NAMALWA (cell line): Measurements from ENCODE around the gene MSTN.
A peak's percentile ranks its signal among the peaks of the same experiment; 100 is the strongest.

Source experiments
- DNase-seq: peaks from one replicate; pipeline ENCODE4 v3.0.0-alpha.2; 2015; ENCODE audit warnings: low spot score

MSTN gene

DNA sequence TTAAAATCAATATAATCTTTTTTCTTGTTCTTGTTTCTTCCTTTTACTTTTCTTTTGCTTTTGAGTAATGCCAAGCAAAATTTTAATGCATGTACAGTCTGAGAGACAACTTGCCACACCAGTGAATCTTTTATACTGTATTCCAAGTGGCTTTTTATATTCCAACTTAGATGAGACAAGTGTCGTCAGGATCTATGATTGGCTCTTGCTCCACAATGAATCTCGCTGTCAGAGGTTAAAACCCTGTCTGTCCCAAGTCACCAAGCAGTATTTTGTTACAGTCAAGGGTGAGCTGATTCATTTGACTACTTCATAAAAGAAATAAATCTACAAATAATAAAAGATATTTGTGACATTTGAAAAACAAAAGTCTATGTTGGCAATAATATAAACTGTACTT, at the start of gene MSTN:
Gene MSTN, minus strand, starts transcription at position 129 of the 400 bp plus-strand sequence. CDS start 133 bp downstream, outside the sequence.
- no peak for DNase-seq

DNA sequence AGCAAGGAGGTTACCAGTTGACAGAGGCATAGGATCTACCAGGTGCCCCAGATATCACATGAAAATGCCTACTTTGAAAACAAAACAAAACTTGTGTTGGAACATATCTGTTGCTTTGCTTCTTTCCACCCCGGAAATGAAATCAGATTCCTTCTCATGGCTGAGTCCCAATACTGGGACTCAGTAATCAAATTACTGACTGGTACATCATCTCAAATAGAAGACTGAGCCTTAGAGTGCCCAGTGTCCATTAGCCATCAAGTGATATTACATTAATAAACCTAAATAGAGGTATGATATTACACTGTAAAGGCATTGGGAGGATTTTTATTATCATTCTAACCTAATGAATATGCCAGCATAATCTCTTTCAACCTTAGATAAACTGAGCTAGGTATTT, 48.6 kb upstream of the MSTN start:
- DNase-seq: no peak

DNA sequence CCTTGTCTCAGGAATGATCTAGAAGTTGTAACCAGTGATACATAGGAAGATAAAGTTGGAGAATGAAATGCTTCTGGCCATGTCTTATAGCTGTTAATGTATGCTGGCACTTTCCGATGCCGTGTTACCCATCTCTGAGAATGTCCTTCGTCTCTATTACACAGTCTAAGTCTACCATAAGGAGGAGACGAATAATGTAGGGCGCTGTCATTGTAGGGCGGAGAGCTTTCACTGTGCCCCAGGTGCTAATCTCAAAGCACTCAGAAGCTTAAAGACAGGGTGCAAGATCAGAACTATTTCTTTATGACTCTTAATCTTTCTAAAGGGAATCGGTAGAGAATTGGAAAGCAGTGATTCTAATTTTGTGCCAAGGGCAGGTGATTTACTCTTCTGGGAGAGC, 48.2 kb upstream of the MSTN start:
- no peak for DNase-seq

DNA sequence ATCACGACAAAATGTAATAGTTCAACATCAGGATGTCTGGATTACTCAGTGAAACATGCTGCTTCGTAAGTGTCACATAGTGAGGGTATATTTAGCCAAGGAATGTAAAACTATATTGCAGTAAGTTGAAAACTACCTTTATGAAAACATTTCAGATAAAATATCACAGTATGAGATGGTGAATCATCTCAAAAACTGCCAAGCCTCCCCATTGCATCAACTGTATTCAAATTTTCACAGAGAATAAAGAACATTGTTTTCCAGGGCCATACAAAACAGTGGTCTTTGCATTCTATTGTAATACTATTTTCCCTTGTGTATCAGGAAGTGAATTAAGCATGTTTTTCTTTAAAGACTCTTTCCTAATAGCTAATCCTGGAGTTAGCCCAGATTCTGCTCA, 47.6 kb upstream of the MSTN start:
- DNase-seq: no peak

DNA sequence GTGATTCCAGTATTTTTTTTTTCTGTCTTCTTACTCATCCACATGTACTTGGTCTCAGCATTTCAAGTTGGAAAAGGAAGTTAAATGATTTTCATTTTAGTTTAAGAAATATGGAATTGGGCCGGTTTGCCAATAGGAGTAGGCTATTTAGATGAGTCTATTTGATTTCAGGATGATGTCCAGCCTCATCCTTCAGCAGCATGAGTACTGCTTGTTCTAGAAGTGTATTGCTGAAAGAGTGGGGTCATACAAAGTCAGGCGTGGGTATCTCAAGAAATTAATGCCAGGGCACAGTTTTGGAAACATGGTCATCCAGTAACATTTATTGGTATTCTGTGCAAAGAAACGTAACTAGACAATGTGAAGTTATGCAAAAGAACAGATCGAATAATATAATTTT, 44.9 kb upstream of the MSTN start:
- no peak for DNase-seq

DNA sequence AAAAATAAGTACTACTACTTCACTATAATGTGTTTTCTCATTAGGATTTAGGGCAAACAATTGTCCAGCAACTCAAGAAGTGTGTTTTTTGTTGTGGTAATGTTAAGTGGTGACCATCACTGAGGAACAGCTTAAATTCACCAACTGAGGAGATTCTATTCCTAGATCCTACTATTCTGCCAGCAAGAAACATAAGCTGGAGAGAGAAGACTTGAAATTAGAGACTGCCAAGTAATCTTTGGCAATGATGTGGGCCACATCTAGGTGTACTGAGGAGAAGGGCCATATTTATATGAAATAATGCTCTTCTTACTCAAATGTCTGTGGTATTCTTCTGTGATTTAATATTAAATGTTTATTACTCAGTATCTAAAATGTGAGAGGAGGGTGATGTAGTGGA, 44.3 kb upstream of the MSTN start:
- DNase-seq: no peak

DNA sequence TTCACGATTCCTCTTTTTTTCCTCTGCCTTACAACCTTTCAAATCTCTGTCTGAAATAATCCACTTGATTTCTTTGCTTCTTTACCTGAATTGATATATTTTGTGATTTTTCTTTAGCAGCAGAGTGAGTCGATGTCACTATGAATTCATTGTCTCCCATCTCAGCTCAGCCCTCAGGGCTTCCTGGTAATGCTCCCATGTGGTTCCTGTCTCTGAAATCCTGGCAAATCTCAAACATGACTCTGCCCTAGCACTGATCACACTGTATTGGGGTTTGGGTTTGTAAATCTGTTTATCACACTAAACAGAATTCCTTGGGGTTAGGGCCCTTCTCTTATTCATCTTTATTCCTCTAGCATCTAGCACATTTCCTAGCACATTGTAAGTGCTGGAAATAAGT, 43.0 kb upstream of the MSTN start:
- DNase-seq: no peak

DNA sequence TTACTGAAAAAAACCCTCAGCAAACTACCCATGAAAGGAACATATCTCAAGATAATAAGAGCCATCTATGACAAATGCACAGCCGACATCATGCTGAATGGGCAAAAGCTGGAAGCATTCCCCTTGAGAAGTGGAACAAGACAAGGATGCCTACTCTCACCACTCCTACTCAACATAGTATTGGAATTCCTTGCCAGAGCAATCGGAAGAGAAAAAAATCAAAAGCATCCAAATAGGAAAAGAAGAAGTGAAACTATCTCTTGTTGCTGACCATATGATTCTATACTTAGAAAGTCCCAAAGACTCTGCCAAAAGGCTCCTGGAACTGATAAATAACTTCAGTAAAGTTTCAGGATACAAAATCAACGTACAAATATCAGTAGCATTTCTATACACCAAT, 40.6 kb upstream of the MSTN start:
- DNase-seq: no peak

DNA sequence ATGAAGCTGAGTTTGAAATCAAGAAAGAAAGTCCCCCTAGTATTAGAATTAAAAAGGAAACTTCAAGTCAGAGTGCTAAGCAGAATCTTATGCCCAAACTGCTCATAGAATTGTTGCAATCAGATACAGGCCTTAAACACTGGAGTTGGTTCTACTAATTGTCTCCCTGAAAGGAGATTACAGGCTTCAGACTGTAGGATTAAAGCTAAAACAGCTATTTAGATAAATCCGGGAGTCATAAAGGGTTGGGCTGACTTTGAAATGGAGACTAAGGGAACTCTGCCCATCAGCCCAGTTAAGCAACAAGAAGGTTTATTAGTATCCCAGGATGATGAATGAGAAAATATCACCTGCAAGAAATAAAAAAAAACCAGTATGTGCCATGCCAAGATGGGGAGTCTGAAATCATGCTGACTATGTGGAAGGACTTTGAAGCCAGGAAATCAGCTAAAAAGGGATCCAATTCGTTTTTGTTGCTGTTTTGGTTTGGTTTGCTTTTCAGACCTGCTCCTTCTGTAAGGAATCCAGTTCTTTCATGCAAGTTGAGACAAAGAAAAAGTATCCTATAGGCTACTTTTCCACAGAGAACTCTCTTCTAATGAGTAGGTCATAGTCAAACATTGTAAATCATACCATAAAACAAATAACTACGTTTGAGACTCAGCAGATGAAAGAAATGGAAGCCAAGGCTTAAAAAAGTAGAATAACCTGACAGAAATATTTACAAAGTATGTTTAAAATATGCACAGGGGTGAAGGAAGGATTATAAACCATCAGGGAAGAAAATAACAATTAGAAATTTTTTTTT, 37.6 kb upstream of the MSTN start:
- no peak for DNase-seq

DNA sequence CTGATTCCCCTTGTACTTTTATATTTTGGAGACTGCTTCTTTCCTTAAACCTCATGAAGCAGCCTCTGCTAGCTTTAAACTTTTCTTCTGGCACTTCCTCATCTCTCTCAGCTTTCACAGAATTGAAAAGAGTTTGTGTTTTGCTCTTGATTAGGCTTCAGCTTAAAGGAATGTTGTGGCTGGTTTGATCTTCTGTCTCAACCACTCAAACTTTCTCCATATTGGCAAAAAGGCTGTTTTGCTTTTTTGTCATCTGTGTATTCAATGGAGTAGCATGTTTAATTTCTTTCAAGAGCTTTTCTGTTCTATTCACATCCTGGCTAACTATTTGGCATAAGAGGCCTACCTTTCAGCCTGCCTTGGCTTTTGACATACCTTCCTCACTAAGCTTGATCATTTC, 36.3 kb upstream of the MSTN start:
- no peak for DNase-seq

DNA sequence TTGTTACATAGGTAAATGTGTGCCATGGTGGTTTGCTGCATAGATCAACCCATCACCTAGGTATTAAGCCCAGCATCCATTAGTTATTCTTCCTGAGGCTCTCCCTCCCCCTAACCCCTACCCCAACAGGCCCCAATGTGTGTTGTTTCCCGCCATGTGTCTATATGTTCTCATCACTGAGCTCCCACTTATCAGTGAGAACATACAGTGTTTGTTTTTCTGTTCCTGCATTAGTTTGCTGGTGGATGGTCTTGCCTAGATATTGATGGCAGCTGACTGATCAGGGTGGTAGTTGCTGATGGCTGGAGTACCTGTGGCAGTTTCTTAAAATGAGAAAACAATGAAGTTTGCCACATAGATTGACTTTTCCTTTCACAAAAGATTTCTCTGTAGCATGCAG, 34.6 kb upstream of the MSTN start:
- DNase-seq: no peak

DNA sequence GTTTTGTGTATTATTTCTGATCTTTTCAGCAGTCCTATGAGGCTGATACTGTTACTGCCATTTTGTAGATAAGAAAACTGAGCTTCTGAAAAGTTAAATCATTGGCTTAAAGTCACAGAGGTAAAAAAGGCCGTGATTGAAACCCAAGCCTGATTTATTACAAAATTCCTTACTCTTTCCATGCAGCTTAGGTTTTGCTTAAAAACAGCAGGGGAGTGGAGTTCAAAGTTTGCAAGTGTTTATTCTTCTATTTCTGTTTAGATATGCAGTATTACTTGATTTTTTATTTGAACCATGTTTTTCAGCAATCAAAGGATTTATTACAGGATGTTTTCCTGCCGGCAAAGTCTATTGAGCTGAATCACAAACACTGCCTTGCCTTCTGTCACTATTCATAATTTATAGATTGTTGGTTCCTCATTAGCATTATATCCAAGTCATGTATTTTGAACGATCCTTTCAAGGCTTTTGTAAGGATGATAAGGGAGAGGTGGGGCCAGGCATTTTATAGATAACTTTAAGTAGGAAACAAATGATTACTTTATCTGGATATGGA, 31.9 kb upstream of the MSTN start:
- no peak for DNase-seq

DNA sequence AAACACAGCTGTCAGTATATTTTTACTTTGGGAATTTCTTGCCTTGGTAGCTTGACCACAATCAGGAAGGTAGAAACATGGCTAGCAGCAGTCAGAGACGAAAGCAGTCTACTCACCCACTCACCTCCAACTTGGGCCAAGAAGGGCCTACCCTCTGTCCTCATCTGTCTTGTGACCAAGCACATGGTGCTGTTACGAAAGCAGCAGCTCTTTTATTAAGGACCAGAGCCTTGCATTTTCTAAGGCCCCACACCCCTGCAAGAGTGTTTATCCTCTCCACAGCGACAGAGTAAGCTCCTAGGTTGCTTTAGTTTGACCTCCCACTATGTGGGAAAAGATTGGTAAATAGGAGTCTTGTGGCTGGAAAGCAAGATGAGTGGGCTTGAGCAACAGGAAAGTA, 31.3 kb upstream of the MSTN start:
- DNase-seq: no peak

DNA sequence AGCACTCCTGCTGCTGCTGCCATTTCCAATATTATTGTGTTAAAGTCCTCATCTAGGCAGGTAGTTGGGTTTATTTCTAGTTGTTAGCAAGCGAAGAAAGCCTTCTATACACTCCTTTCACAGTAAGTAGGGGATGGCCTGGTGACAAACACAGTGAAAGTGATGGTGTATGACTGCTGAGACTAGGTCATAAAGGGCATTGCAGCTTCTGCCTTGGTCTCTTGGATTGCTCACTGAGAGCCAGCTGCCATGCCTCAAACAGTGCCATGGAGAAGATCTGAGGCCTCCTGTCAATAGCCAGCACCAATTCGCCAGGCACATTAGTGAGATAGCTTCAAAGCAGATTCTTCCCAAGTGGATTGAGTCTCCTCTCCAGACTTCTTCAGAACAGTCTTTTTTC, 27.6 kb upstream of the MSTN start:
- no peak for DNase-seq

DNA sequence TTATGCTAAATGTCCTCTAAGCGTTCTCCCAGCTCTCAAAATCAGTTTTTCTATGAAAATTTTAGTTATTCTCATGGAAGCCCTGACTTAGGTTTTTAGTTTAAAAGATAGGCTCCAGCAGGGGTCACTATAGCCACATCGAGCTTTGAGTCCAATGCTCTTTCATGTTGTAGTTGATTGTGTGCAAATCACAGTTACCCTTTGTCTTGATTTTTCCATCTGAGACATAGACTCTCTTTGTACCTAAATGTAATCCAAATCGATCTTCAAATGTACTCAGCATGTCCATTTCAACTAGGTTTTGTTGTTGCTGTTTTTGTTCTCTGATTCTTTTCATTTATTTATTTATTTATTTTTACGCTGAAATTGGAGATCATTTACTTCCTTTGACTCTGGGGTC, 26.4 kb upstream of the MSTN start:
- peak; percentile 81 for DNase-seq

DNA sequence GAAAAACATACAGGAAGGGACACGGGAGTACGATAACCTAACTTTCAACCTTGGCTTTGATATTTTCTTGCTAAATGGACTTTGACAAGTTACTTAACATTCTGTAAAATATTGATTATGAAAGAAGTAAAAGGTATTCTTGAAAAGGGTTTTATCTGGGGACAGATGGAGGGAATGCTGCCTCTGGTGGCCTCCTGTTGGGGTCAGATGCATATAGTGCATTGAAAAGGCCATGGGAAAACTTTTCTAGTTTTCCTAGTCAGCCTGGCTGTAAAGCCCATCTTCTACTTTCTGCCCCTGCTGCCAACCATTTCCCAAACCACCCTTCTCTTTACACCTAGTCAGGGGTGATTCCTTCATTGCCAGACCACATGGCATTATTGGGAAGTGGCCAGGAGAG, 22.2 kb upstream of the MSTN start:
- no peak for DNase-seq

DNA sequence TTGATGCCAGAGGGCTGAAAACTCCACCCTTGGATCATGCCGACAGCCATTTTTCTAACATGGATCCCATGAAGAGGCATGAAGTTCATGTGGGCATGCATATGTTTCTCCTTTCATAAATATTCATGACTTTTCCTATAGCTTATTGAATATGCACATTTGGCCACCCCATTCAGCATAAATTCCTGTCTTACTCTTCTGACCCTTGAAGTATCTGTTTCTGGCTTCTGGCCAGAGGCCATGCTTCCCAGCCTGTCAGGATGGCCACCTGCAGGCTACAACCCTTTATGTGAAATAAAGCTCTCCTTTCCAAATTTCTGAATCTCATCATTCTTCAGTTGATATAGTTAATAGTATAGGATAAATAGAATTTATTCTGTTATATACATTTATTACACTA, 19.6 kb upstream of the MSTN start:
- no peak for DNase-seq

DNA sequence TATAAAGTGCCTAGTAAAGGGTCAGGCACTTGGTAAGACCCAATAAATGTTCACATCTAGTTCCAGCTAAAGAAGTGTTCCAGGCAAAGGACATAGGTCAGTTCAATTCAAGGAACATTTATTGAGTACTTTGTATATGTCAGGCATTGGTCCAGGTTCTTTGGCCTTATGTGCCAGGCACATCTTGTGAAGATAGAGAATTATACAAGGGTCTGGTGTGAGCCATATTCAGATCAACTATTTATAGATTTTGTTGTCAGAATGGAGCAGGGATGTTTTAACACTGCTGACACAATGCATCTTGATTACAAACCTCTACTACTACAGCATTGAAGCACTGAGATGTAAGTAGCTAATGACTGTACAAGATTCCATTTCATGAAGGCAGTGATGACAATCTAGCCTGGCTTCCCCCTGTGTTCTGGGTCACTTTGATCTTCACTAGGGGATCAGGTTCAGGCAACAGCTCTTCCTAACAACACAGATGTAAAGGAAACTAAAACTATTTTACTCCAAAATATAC, 18.1 kb upstream of the MSTN start:
- no peak for DNase-seq

DNA sequence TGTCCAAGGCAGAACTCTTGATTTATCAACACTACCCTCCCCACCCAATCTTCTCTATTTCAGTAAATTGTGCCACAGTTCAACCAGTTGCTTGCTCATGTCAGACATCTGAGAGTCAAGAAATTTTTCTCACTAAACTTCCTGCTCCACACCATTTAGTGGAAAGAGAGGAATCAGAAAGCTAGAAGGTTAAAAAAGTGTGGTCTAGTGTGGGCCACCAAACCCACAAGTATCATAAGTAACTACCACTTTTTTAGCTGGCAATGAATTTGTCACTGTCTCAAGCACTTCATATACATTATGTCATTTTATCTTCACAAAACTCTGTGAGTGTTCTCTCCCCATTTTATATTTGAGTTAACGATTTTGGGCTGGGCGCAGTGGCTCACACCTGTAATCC, 16.6 kb upstream of the MSTN start:
- DNase-seq: no peak

DNA sequence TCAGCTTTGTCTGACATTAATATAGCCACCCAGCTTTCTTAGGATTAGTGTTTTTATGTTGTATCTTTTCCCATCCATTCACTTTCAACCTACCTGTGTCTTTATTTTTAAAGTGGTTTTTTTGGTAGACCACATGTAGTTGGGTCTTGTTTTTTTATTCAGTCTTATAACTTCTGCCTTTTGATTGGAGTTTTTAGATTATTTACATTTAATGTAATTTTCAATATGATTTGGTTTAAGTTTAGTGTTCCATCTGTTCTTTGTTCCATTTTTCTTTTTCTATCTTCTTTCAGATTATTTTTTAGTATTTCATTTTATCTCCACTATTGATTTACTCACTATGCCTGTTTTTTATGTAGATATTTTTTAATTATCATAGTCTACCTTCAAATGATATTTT, 13.1 kb upstream of the MSTN start:
- no peak for DNase-seq

DNA sequence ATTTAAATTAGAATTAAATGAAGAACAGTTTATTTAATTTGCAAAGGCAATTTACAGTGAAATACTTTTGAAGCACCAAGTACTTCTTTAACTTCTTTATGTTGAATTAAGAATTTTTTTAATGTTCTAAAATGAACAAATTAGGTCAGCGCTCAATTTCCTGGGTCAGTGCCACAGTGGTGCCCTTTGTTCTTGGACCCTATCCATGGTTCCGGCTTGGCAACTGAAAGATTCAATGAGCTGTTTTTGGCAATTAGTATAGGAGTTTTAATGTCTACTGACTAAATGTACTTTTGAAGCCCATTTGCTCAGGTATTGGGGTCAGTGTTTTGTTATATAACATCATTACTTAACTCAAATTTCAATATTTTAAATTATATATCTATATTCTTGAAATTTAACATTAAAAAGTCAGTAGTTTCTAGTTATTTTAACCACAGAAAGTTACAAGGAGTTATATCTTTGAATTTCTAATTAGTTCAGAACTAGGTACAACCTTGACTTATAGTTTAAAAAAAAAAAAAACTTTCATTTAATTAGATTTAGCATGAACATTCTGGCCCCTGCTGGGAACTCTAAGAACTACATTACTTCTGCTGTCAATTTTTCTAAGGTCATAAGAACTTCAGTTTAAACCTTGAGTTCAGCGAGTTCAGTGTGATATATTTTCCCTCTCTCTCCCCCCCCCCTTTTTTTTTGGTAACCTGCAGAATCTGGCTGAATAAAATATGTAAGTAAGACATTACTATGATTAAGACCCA, 7.6 kb upstream of the MSTN start:
- DNase-seq: peak; percentile 79

DNA sequence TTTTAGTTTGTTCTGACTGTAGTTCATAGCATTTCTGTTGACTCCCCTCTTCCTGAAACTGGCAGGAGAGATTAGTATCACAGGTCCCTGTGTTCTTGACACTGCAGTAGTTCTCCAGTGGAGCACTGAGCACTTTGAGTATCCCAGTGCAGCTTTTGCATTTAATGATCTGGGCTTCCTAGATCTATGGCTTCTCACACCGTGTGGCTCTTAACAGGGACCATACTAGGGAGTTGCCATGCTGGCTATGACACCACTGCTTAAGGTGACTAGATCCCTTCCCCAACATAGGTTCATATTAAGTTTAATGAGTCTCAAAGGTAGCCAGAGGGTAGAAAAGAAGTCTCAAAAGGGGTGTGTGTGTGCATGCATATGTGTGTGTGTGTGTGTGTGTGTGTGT, 6.2 kb upstream of the MSTN start:
- DNase-seq: no peak

DNA sequence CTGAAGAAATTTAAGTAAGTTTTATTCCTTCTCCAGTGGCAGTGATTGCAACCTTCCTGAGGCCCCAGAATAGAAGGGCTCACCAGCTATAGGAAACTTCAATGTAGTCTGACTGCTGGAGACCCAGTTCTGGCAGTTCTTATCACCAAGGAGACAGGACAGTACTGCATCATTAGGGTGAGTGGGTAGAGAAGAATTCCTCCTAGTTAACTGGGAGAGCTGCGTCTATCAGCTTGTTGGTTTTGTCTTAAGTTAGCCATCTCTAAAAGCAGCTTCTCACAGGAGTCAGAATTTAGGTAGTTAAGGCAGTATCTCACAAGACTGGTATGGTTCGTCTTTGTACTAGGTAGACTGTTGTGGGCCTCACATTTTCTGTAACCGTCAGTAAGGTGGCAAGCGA, 3.3 kb upstream of the MSTN start:
- DNase-seq: no peak
